Left lung (tissue), 10 donors: ENCODE results near the gene ASF1B. TPM values are rescaled to one million over a fixed set of nuclear protein-coding genes. Genes with fewer than 3 reads are reported as not detected.

ENCODE experiments used
- ATAC-seq: fragments of 200-7000 bp; cut with Tn5 transposase; one replicate; pipeline ENCODE4 v1.9.1; 2020; ENCODE audit warnings: moderate library complexity
- DNase-seq, 4 donors: peaks; one replicate each; pipeline ENCODE4 v3.0.0-alpha.2; 2013 to 2020
- H3K27ac ChIP-seq, 2 donors: fragments of 200-600 bp; sonication (generic) in 1 of 2; one replicate each; pipeline versions ENCODE4 v1.5.0 to v1.8.0; 2020 to 2021
- H3K27me3 ChIP-seq, 2 donors: fragments of 200-600 bp; sonication (generic) in 1 of 2; one replicate each; pipeline versions ENCODE4 v1.5.0 to v1.8.0; 2020 to 2021
- H3K36me3 ChIP-seq, 2 donors: fragments of 200-600 bp; sonication (generic) in 1 of 2; one replicate each; pipeline versions ENCODE4 v1.5.0 to v1.8.0; 2020 to 2021
- H3K4me1 ChIP-seq, 2 donors: fragments of 200-600 bp; one replicate each; pipeline ENCODE4 v1.8.0; 2021
- H3K4me3 ChIP-seq, 2 donors: fragments of 200-600 bp; sonication (generic) in 1 of 2; one replicate each; pipeline versions ENCODE4 v1.5.0 to v1.8.0; 2020 to 2021; ENCODE audit warnings: mild to moderate bottlenecking in 1 of 2
- H3K9me3 ChIP-seq, 2 donors: fragments of 200-600 bp; sonication (generic) in 1 of 2; one replicate each; pipeline versions ENCODE4 v1.5.0 to v1.8.0; 2020 to 2021
- intact Hi-C, 2 donors: fragments of 100-400 bp; cut with DNase I; formaldehyde crosslinking; loops; one replicate each; pipeline versions ENCODE4 v1.11.2 to v1.14.2; 2022
- polyA plus RNA-seq, 6 donors: library from polyadenylated mRNA; unstranded; fragments of 120-200 nt; gene quantifications; one replicate each; pipeline ENCODE4 v1.2.1, GENCODE V29; 2013; ENCODE audit not compliant: insufficient read length in 6 of 6
- total RNA-seq, 2 donors: library from RNA; stranded (reverse); fragmentation: NEBNext Ultra II Directional; extraction: Animal tissue kit (Norgen Biotek cat#: 25700); gene quantifications; one replicate each; pipeline ENCODE4 v1.2.1, GENCODE V29; 2021
- TF ChIP-seq, protein P1 (sequence below), 2 donors: fragments of 200-600 bp; sonication (generic) in 1 of 2; IDR thresholded peaks; one replicate each; pipeline versions ENCODE4 v1.5.0 to v1.8.0; 2021; ENCODE audit warnings: antibody characterized with exemption in 2 of 2
- donor health status: DM: no; HTN: yes; CAD: no.
- donor health status: DM: no; HTN: no; CAD: no.

The ASF1B gene
- total and polyA plus RNA-seq, 8 donors = 10.5 to 29.1 (median 16.1) TPM

DNA sequence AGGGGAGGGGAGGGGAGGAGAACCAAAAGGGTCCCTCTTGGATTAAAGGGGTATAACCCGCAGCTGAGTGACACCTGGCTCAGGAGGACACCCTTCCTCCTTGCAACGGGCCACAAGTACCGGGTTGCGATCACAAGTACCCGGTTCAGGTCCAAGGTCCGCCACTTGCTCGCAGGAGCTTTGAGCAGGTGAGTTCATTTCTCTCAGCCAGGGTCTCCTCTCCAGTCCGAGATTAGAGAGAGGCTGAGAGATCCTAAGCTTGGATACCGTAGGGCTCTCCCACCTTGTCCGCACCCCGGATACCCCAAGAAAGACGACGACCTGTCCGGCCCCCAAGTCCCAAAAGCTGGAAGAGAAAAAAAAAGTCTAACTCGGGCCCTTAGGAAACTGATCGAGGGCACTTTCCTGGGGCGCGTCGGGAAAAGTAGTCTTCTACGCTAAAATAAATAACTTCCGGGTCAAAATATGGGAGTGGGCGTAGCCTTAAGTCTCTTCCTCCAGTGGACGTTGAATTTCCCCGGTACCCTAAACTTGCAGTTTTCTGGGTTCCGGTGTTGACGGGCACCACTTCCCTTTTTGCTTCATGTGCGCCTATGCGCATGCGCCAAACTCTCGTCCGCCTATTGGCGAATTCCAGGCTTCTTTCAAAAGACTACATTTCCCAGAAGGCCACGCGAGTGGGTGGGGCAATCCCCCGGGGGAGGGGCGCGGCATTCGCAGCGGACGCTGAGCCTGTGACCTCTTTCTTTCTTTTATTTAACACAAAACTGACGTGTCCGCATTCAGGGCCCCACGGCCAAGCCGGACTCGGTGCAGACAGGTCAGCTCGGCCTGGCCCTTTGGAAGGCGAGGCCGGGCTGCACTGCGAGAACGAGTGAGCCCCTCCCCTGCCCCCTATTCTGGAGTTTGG, 55.2 kb downstream of the ASF1B start:
- Histone ChIP-seq H3K4me1 (peaks cover 8 to 55% of the 10 kb centered on the region in 2 donors), H3K9me3 (no peaks in the 10 kb centered on the region), H3K27ac (peak overlapping the region; percentile 84 to 92), H3K36me3 (no peaks in the 10 kb centered on the region), H3K4me3 (peak overlapping the region; percentile 68 to 72), H3K27me3 (no peaks in the 10 kb centered on the region)
- TF ChIP-seq, protein P1, sequence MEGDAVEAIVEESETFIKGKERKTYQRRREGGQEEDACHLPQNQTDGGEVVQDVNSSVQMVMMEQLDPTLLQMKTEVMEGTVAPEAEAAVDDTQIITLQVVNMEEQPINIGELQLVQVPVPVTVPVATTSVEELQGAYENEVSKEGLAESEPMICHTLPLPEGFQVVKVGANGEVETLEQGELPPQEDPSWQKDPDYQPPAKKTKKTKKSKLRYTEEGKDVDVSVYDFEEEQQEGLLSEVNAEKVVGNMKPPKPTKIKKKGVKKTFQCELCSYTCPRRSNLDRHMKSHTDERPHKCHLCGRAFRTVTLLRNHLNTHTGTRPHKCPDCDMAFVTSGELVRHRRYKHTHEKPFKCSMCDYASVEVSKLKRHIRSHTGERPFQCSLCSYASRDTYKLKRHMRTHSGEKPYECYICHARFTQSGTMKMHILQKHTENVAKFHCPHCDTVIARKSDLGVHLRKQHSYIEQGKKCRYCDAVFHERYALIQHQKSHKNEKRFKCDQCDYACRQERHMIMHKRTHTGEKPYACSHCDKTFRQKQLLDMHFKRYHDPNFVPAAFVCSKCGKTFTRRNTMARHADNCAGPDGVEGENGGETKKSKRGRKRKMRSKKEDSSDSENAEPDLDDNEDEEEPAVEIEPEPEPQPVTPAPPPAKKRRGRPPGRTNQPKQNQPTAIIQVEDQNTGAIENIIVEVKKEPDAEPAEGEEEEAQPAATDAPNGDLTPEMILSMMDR (IDR thresholded peaks at IDR 0.05) = no peak
- intact Hi-C loops = no loop called here
- DNase-seq (peak; percentile 95 to 100 (median 99)), ATAC-seq (peak; percentile 95)

DNA sequence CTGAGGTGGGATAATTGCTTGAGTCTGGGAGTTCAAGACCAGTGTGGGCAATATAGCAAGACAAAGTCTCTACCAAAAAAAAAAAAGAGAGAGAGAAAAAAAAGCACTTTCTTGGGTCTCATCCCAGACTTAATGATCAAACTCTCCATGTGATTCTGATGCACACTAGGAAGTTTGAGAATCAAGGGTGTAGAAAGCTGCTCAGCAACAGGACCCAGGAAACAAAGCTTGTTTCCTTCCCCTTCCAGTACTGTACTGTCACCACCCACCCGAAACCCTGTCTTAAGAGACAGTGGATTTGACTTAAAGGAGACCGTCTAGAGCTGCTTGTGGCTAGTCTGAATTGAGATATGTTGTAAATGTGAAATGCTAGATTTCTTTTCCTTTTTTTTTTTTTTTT, 58.0 kb downstream of the ASF1B start:
- no peak for DNase-seq
- Histone ChIP-seq H3K9me3 (no peaks in the 10 kb centered on the region), H3K4me3 (no peak overlapping the region), H3K27me3 (no peaks in the 10 kb centered on the region), H3K27ac (peak overlapping the region in 1 of 2 donors; percentile 78), H3K4me1 (peaks cover 12 to 80% of the 10 kb centered on the region in 2 donors), H3K36me3 (no peaks in the 10 kb centered on the region)
- ATAC-seq = no peak
- TF ChIP-seq, protein P1 (IDR thresholded peaks at IDR 0.05) = no peak
- intact Hi-C loops = loop anchor here in 1 of 2 donors (5.0 kb wide), 1 partner anchor 201 kb away; the partner anchor contains the start of gene NANOS3

DNA sequence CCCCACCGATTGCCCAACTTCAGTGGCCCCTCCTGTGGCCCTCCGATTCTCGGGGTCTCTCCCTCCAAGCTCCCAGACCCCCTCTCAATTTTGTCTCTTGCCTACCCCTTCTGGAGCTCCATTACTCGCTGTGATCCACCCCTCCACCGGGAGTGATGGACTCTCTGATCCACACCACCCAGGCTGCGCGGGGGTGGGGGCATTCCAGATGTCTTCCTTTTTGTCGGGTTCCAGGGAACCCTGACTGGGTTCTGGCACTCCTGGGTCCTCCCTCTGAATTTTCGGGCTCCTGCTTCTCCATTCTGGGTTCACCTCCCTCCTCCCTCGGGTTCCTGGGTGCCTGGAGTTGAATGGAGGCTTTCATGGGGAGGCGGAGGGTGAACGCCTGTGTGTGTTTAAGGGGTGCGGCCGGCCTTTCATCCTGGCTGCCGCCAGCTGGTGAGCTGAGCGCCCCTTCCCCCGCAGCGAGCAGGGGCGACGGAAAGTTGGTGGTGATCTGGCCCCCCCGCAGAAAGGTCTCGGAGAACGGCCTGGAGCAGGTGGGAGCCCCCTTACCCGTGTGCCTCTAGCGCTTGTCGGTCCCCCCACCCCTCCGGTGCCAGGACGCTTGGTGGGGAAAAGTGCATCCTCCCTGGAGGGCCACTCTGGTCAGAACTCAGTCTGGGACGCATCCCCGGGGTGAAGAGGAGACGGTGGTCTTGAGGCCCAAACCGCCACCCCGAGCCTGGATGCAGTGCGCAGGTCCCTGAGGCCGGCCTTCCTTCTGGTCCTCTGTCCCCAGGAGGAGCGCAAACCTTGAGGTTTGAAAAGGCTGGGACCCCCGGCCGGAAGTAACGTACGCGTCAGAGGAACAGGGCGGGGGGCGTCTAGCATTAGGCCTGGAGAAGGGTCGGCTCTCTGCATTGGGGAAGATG, 62.2 kb downstream of the ASF1B start:
- ATAC-seq (peak; percentile 1), DNase-seq (peak in 1 of 4 donors; percentile 33)
- intact Hi-C loops = no loop called here

DNA sequence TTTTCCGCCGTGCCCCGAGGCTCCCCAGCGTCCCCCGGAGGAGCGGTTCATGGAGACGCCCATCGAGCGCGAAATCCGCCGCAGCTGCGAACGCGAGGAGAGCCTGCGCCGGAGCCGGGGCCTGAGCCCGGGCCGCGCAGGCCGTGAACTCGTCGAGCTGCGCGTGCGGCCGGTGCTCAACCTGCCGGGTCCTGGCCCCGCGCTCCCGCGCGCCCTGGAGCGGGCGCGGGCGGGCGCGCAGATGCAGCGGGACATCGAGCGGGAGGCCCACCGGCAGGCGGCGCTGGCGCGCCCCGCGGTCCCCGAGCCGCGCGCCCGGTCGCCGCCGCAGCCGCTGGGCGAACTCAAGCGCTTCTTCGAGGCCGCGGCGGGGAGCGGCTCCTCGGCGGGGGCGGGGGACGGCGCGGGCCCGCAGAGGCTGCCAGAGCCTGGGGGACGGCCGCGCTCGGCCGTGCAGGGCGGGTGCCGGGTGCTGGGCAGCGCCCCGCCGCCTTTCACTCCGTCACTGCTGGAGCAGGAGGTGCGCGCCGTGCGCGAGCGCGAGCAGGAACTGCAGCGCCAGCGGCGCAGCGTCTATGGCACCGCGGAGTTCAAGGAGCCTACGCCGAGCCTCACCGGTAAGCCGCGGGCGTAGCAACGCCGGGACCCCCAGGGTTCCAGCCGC, 63.0 kb downstream of the ASF1B start:
- DNase-seq = peak in 3 of 4 donors; percentile 77 to 95 (median 84)
- TF ChIP-seq, protein P1 (IDR thresholded peaks at IDR 0.05) = peak in 1 of 2 donors; percentile 48

More for the DNA sequence above, 62.2 kb downstream of the ASF1B start:
- Histone ChIP-seq H3K27me3 (peaks cover 0 to 14% of the 10 kb centered on the region in 2 donors), H3K36me3 (no peaks in the 10 kb centered on the region), H3K4me1 (peaks cover 15 to 70% of the 10 kb centered on the region in 2 donors), H3K4me3 (peak overlapping the region; percentile 76 to 85), H3K9me3 (no peaks in the 10 kb centered on the region), H3K27ac (peak overlapping the region; percentile 93)
- TF ChIP-seq, protein P1 (IDR thresholded peaks at IDR 0.05) = no peak

More for the DNA sequence above, 63.0 kb downstream of the ASF1B start:
- H3K4me3 ChIP-seq = peak overlapping the region; percentile 76 to 85
- peaks cover 0 to 14% of the 10 kb centered on the region in 2 donors for H3K27me3 ChIP-seq
- H3K4me1 ChIP-seq = peaks cover 15 to 63% of the 10 kb centered on the region in 2 donors
- H3K27ac ChIP-seq = peak overlapping the region; percentile 93
- H3K9me3 ChIP-seq = no peaks in the 10 kb centered on the region
- peak; percentile 37 for ATAC-seq
- no peaks in the 10 kb centered on the region for H3K36me3 ChIP-seq
- intact Hi-C loops = no loop called here
